Brain microvascular endothelial cell (primary cell): ENCODE measurements around the gene MAP2K5.

Experiments used
- DNase-seq: peaks from one replicate; pipeline ENCODE4 v3.0.0-alpha.2; 2020
- H3K27ac ChIP-seq: fragments of 250-450 bp; sonication (Bioruptor Pico); 2 replicates; pipeline ENCODE4 v1.5.1; 2020; ENCODE audit warnings: mild to moderate bottlenecking, moderate library complexity
- H3K27me3 ChIP-seq: fragments of 250-450 bp; sonication (Bioruptor Pico); replicated peaks from 2 replicates; pipeline ENCODE4 v1.5.1; 2020; ENCODE audit warnings: mild to moderate bottlenecking
- H3K36me3 ChIP-seq: fragments of 250-450 bp; sonication (Bioruptor Pico); replicated peaks from 2 replicates; pipeline ENCODE4 v1.5.1; 2020; ENCODE audit warnings: mild to moderate bottlenecking
- H3K4me3 ChIP-seq: 2 replicates; pipeline ENCODE4 v1.5.1; 2011; ENCODE audit warnings: low read depth, mild to moderate bottlenecking, control low read depth, low read length, moderate library complexity
- in situ Hi-C: cut with HindIII; loops from 2 replicates; pipeline ENCODE4 v1.10.0; 2017; ENCODE audit warnings: low sequenced_read_pairs, low pct_ligation_motif_present
- TF ChIP-seq, protein P1 (sequence below): IDR thresholded peaks from 2 replicates; pipeline ENCODE4 v1.5.1; 2011; ENCODE audit warnings: low read depth, mild to moderate bottlenecking, moderate library complexity, low read length, control low read depth, inconsistent platforms; ENCODE audit errors: missing control alignments

Gene MAP2K5

DNA sequence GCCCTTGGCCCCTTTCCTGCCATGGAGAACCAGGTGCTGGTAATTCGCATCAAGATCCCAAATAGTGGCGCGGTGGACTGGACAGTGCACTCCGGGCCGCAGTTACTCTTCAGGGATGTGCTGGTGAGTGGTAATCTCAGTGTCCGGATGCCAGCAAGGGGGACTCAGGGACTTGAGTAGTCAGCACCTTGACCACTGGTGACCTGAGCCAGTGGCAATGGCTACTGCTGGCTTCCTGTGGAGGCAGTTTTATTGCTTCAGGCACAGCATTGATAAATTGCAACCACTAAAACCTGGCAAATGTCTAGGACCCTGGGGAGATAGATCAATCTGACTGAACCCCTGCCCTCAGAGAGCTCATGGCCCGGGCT is 830 bp downstream of the MAP2K5 start:
- Histone ChIP-seq H3K4me3 (peak overlapping the region; percentile 90), H3K27me3 (no peaks in the 10 kb centered on the region), H3K36me3 (no peaks in the 10 kb centered on the region), H3K27ac (no peak overlapping the region)
- TF ChIP-seq, protein P1, sequence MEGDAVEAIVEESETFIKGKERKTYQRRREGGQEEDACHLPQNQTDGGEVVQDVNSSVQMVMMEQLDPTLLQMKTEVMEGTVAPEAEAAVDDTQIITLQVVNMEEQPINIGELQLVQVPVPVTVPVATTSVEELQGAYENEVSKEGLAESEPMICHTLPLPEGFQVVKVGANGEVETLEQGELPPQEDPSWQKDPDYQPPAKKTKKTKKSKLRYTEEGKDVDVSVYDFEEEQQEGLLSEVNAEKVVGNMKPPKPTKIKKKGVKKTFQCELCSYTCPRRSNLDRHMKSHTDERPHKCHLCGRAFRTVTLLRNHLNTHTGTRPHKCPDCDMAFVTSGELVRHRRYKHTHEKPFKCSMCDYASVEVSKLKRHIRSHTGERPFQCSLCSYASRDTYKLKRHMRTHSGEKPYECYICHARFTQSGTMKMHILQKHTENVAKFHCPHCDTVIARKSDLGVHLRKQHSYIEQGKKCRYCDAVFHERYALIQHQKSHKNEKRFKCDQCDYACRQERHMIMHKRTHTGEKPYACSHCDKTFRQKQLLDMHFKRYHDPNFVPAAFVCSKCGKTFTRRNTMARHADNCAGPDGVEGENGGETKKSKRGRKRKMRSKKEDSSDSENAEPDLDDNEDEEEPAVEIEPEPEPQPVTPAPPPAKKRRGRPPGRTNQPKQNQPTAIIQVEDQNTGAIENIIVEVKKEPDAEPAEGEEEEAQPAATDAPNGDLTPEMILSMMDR, result no peak
- DNase-seq, result no peak
- in situ Hi-C loops, result no loop called here

DNA sequence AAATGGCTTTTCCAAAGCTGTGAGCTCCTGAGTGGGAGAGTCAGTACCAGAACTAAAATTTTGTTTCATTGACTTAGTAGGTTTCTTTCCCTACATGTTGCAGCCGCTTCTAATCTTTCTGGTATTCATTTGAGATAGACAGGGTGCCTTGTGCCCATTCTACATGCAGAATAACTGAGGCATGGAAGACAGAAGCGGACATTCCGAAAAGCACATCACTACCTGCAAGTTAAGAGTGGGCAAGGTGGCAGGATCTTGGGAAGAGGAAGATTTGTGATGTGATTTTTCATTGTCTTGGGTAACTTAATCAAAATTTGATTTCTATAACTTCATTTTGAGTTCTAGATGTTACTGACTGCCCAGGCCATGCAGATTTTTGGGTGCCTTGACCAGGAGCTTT is 2.0 kb downstream of the MAP2K5 start:
- TF ChIP-seq, protein P1, result no peak
- Histone ChIP-seq H3K36me3 (no peaks in the 10 kb centered on the region), H3K27me3 (no peaks in the 10 kb centered on the region), H3K27ac (no peak overlapping the region), H3K4me3 (no peak overlapping the region)
- in situ Hi-C loops, result no loop called here
- no peak for DNase-seq

DNA sequence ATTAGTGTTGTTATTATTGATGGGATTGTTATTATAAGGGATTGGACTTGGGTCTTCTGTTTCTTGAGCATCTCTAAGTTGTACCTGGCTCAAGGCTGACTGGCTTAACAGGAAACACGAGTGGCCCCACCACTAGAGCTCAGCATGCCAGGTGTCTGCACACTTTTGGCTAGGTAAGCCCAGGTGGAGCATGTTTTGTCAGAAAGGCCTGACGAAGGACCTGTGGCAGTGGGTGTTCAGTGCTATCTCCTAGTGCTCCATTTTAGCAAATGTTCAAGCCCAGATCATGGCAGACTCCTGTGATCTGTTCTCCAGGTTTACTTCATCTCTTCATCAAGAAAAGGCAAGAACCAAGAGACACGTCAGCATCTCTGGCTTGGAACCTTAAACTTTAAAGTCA is 3.4 kb downstream of the MAP2K5 start:
- Histone ChIP-seq H3K27ac (no peak overlapping the region), H3K36me3 (no peaks in the 10 kb centered on the region), H3K27me3 (no peaks in the 10 kb centered on the region), H3K4me3 (no peak overlapping the region)
- TF ChIP-seq, protein P1, result no peak
- DNase-seq, result no peak
- in situ Hi-C loops, result no loop called here

DNA sequence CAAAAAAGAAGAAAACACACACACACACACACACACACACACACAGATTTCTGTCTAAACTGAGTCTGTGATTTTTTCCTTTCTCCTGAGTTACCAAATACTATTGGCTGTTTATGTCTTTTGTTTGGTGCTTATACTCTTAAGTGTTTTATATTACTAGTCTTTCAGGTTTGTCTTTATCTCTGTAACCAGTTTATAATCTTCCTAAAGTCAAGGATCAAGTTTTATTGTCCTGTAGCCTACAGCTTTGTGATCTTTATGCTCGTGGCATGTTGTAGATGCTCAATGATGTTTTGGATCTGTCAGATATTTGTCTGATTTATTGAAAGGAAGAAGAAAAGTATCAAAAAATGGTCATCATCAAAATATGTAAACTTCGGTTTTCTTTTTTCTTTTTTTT is 4.6 kb downstream of the MAP2K5 start:
- DNase-seq, result no peak
- TF ChIP-seq, protein P1, result no peak
- Histone ChIP-seq H3K36me3 (no peaks in the 10 kb centered on the region), H3K4me3 (no peak overlapping the region), H3K27me3 (no peaks in the 10 kb centered on the region), H3K27ac (no peak overlapping the region)
- in situ Hi-C loops, result no loop called here

DNA sequence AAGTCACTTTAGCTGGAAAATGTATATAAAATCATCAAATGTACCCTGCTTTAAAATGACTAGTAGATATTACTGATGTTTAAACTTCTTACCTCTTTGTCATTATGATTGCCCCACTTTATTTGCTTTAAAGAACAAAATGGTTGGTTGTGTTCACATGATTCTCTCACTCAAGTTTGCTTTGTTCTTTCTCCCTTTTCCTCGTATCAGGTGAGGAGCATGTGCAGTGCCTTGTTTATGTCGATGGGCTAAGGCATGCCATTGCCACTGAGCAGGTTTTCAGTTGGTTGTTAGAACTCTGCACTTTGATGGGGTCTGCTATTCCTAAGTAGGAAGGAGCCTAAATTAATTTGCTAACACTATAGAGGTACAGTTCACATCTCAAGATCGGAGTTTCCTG is 5.3 kb downstream of the MAP2K5 start:
- Histone ChIP-seq H3K4me3 (no peak overlapping the region), H3K36me3 (no peaks in the 10 kb centered on the region), H3K27me3 (no peaks in the 10 kb centered on the region), H3K27ac (no peak overlapping the region)
- no peak for DNase-seq
- in situ Hi-C loops, result no loop called here
- TF ChIP-seq, protein P1, result no peak

DNA sequence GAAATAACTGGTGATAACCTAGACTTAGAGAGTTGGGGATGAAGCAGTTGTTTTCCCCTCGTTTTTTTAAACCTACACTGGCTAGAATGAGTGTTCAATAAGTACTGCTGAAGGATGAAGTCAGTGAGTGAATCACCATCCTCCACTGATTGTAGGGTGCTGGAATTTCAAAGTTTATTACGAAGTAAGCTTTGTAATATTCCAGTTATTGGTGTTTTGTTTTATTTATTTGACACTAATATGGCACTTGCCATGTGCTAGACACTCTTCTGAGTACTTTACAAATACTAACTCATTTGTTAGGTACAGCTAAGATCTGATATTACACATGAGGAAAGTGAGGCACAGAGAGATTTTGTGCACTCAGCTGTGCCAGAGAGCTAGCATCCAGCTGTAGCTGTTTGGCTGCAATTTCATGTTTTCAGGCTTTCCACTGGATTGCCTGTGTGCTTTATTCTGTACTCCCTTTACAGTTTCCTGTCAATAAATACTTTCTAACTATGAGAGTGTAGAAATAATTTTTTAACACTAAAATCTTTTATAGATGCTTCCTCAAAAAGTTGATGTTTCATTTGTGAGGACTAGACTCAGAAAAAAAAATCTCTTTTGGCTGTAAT is 5.8 kb downstream of the MAP2K5 start:
- in situ Hi-C loops, result no loop called here
- DNase-seq, result peak; percentile 34
- Histone ChIP-seq H3K4me3 (no peak overlapping the region), H3K27ac (no peak overlapping the region), H3K36me3 (no peaks in the 10 kb centered on the region), H3K27me3 (no peaks in the 10 kb centered on the region)
- TF ChIP-seq, protein P1, result no peak
